HG03108 (cell line): ENCODE data around the gene CD55.

Source experiments
- ATAC-seq: cut with Tn5 transposase; IDR thresholded peaks from one replicate; pipeline ENCODE4 v1.9.1; 2021; ENCODE audit warnings: moderate library complexity; ENCODE audit not compliant: unreplicated experiment

CD55 gene, protein sequence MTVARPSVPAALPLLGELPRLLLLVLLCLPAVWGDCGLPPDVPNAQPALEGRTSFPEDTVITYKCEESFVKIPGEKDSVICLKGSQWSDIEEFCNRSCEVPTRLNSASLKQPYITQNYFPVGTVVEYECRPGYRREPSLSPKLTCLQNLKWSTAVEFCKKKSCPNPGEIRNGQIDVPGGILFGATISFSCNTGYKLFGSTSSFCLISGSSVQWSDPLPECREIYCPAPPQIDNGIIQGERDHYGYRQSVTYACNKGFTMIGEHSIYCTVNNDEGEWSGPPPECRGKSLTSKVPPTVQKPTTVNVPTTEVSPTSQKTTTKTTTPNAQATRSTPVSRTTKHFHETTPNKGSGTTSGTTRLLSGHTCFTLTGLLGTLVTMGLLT

GRCh38 chr1:207321079-207321789, at the start of gene CD55:
Gene CD55, plus strand, starts transcription at chr1:207321678. Its CDS starts 88 bp downstream, at chr1:207321766.
- peak; percentile 91 for ATAC-seq

DNA sequence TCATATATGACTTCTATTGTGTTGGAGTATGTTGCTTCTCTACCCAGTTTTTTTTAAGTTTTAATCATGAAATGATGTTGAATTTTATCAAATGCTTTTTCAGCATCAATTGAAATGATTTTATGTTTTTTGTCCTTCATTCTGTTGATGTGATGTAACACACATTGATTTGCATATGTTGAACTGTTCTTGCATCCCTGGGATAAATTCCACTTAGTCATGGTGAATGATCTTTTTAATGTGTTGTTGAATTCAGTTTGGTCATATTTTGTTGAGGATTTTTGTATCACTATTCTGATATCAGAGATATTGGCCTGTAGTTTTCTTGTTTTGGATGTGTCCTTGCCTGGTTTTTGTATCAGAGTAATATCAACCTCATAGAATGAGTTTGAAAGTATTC, 46.6 kb upstream of the CD55 start:
- no peak for ATAC-seq

- ATAC-seq: no peak
Observed at GRCh38 chr1:207276465-207276864, 45.0 kb upstream of the CD55 start.

DNA sequence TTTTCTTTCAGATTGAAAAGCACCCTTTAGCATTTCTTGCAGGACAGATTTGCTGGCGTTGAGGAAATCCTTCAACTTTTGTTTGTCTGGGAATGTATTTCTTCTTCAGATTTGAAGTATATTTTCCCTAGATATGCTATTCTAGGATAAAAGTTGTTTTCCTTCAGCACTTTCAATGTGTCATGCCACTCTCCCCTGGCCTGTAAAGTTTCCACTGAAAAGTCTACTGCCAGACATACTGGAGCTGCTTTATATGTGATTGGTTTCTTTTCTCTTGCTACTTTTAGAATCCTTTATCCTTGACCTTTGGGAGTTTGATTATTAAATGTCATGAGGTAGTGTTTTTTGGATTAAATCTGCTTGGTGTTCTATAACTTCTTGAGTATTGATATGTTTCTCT, 44.2 kb upstream of the CD55 start:
- ATAC-seq: no peak

GRCh38 chr1:207279652-207280051, 41.8 kb upstream of the CD55 start:
- ATAC-seq: no peak

DNA sequence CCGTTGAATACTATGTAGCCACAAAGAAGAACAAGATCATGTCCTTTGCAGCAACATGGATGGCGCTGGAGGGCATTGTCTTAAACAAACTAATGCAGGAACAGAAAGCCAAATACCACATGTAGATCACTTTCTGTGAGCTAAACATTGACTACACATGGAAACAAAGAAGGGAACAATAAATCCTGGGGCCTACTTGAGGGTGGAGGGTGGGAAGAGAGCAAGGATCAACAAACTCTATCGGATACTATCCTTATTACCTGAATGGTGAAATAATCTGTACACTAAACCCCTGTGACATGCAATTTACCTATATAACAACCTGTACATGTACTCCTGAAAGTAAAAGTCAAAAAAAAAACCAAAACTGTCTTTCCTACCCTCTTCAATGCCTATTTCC, 40.8 kb upstream of the CD55 start:
- no peak for ATAC-seq

- ATAC-seq: no peak
Observed at GRCh38 chr1:207282058-207282457, 39.4 kb upstream of the CD55 start.

- no peak for ATAC-seq
Observed at GRCh38 chr1:207282496-207283380, 38.7 kb upstream of the CD55 start.

- no peak for ATAC-seq
Observed at GRCh38 chr1:207283421-207283820, 38.1 kb upstream of the CD55 start.

GRCh38 chr1:207284209-207284897, 37.1 kb upstream of the CD55 start:
- no peak for ATAC-seq

GRCh38 chr1:207286786-207287468, 34.6 kb upstream of the CD55 start:
- no peak for ATAC-seq

GRCh38 chr1:207288315-207288714, 33.2 kb upstream of the CD55 start:
- ATAC-seq: no peak

GRCh38 chr1:207289756-207290155, 31.7 kb upstream of the CD55 start:
- no peak for ATAC-seq

- no peak for ATAC-seq
Observed at GRCh38 chr1:207291723-207292122, 29.8 kb upstream of the CD55 start.

DNA sequence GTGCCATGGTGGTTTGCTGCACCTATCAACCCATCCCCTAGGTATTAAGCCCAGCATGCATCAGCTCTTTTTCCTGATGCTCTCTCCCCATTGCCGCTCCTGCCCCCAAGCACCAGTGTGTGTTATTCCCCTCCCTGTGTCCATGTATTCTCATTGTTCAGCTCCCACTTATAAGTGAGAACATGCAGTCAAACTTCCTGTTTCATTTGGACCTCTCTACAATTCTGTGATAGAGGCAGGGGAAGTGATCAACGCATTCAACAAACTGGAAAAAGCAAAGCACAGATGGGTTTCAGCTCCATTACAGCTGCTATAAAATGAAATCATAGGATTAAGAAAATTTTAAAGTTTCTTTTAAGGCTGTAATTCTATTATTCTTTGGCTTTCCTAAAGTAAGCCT, 23.3 kb upstream of the CD55 start:
- ATAC-seq: no peak

DNA sequence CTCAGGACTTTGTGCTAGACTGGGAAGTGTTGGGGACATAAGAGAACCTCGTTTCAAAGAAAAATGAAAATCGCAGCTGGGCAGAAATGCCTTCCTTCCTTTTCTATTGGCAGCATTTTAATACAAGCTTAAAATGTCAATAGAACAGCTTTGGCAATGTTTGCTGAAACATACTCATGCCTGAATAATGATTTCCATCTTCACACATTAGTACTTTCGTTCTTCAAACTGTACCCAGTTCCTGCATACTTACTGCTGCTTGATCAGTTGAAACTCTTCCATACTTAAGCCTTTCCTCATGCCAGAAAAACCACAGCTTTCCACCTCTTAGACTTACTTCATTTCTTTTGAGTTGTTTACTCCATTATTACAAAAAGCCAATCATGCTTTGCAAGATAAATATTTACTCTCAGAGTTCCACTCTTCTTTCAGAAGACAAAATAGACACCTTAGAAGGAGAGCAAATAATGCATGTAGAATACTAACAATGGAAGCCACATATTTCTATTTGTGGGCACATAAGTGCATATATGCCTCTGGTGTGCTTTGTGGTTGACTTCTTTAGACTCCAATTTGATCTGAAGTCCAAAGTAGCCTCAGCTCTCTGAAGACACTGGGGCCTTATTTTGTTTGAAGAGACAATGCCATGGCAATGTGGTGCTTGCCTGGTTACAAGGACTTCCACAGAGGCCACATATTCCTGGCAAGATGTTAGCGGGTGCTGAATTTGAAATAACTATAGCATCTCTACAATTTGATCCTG, 22.7 kb upstream of the CD55 start:
- ATAC-seq: no peak

DNA sequence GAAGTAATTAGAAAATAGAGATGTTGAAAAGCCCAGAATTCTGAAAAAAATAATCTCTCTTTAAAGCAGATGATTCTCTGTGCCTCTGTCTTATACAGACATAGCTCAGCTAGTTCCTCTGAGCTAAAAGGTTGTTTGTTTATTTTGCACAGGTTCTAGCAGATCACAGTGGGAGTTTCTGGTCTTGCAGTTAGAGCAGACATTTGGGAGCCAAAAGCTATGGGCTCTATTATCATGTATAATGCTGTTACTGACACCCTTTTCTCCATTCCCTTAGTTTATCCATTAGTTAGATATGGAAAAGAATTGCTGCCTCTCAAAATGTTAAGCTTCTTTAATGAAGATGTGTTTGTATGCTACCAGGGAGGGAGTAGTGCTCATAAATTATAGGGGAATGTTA, 20.5 kb upstream of the CD55 start:
- ATAC-seq: no peak

GRCh38 chr1:207302618-207303393, 18.7 kb upstream of the CD55 start:
- ATAC-seq: no peak
